ENCODE results near the gene TIAM2.
"Not testable (repeated sequence)": the region's sequence is repeated elsewhere in the genome, so short reads cannot be mapped to it uniquely, and the experiment has no call there.

Gene TIAM2

DNA sequence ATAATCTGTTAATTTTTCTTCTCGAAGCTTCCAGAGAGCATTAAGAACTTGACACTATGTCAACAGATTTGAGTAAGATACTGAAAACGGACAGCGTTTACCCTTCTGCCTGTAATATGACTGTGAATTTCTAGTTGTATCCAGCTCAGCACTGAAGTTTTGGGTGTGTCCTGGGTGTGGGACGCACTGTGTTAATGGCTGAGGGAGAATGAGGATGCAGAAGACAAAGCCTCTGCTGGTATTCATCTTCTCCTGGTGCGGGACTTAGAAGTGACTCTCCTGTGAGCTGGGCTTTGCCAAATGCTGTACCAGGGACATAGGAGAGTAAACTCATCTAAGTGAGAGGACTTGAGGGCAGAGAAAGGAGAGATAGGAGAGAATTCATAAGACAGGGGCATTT is 178.4 kb downstream of the TIAM2 start:
- DNase-seq = no peak

DNA sequence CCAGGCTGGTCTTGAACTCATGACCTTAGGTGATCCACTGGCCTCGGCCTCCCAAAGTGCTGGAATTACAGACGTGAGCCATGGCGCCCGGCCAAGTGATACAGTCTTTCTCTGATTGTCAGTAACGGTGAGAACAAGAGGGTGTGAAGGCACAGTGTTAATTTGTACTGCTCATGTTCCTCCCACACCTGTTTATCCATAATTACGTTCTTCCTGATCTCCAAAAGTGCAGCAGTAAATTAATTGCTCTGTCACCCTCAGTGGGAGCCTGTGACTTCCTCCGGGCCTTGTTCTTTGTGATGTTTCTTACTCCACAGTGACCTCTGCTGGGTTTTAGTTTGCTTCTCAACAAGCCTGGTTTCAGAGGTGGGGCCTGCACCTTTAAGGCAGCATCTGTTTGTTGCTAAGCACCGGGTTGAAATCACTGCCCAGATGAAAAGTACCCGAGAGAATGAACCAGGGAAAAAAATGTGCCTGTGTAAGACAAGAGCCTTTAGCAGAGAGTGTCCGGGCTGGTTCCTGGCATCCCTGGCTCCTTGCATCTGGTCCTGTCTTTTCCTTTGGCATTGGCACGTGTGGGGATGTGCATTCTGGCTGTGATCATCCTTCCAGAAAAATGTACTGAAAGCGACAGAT is 179.6 kb downstream of the TIAM2 start:
- peak; percentile 81 for DNase-seq

DNA sequence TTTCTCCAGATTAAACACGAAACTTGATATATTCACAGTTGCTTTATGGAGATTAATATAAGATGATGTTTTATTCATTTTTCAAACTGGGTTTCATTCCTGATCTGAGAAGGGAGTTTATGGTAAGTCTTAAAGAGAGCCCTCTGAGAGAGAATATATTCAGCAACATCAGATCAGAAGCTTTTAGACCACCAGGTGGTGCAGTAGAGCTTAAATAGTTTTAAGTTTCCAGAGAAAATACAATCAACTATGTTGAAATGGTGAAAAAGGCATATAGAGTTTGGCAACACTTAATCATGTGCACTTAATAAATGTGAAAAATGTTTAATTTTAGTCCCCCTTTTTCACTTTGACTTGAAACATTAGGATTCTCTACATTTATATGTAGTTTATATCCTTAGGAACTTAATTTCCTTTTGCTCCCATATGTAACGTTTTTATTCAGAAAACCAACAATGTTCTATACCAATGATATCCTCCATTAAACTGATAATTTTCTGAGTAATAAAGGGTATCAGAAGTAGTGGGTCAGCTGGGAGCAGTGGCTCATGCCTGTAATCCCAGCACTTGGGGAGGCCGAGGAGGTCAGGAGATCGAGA is 182.3 kb downstream of the TIAM2 start:
- DNase-seq = peak; percentile 19

DNA sequence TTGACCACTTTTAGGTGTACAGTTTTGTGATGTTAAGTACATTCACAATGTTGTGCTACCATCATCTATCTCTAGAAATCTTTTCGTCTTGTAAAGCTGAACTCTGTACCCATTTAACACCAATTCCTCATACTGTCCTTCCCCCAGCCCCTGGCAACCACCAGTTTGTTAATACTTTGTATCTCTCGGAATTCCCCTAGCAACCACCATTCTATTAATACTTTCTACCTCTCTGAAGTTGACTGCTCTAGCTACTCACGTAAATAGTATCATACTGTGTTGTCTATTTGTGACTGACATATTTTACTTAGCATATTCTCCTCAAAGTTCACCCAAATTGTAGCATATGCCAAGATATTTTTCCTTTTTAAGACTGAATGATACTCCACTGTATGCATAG is 186.4 kb downstream of the TIAM2 start:
- no peak for DNase-seq

DNA sequence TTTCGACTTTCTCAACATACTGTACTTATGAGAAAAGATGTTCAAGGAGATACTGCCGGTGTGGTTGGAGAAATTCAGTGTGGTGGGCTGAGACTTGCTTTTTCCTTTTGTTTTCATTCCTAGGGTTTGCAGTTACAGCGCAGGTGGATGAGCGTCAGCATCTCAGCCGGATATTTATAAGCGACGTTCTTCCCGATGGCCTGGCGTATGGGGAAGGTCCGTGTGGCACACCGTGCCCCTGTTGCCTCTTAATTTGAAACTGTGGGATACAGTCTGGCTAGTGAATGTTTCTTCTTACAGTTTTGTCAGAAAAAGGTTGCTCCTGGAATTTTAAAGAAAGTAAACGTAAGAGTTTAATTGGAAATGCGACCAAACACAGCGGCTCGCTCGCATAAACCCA is 187.0 kb downstream of the TIAM2 start:
- DNase-seq = no peak

DNA sequence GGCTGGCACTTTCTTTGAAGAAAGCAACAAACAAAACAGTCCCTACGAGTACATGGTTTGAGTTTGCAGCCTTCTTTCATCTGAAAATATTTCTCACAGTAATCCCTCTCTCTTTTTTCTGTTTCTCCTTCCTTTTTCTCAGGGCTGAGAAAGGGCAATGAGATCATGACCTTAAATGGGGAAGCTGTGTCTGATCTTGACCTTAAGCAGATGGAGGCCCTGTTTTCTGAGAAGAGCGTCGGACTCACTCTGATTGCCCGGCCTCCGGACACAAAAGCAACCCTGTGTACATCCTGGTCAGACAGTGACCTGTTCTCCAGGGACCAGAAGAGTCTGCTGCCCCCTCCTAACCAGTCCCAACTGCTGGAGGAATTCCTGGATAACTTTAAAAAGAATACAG is 188.0 kb downstream of the TIAM2 start:
- no peak for DNase-seq

DNA sequence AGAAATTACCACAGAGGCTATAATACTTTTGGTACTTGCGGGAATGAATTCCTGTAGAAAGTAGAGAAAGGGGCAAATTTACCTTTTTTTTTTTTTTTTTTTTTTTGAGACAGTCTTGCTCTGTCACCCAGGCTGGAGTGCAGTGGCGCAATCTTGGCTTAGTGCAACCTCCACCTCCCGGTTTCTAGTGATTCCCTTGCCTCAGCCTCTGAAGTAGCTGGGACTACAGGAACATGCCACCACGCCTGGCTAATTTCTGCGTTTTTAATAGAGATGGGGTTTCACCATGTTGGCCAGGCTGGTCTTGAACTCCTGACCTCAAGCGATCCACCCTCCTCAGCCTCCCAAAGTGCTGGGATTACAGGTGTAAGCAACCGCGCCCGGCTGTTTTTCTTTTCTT is 189.9 kb downstream of the TIAM2 start:
- DNase-seq = not testable (repeated sequence)

DNA sequence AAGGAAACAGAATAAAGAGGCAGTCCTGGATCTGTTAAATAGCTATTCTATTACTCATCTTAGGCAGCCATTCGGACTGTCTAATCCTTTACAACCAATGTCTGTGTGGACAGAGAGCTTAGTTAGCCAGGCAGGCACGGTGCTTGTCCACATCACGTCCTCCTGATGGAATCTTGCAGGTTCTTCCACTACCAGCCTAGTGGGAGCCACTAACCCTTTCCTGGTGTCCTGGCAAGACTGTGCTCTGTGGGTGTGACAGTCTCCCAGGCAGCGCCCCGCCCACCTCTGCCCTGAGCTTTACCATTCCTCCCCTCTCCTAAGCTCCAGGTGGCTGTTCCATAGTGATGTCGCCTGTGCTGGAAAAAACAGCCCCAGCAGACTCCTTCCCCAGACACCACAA is 190.4 kb downstream of the TIAM2 start:
- DNase-seq = no peak

DNA sequence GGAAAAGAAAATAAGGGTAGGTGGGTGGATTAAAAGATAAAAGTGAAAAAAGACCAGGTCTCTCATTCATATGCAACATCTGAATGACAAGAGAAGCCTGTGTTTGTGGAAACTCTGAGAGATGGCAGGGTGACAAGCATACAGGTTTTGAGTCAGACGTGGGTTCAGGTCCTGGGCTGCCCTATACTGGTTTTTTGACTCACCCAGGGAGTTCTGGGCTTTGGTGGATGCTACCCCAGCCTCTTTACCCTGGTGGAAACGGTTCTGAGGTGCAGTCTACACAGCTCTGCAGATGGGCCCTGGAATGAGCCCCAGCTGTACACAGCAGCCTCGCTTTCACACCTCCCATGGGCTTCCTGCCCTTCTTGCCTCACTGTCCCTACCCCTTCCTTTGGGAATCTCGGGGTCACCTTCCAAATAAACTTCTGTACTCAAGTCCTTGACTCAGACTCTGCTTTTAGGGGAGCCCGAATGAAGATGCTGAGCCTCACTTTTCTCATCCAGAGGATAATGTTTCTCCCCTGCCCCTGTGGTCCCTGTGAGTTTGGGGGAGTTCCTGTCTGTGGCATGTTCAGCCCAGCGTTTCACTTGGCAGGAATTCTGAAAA is 191.0 kb downstream of the TIAM2 start:
- DNase-seq = no peak

DNA sequence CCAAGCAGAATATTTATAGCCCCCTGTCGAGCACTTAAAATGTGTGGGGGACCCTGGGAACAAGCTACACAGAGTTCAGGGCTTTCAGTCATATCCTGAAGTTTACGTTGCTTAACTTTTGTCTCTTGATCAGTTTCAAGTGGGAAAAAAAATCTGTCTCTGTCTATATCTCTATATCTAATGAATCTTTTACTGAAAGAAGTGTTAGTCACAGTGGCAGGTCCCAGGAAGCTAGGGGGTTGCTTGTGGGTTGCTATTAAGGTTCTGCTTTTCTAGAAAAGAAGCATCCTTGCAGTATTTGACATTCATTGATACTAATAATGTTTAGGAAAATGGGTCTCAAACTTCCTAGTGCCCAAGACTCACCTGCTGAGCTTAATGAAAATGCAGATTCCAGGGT is 192.0 kb downstream of the TIAM2 start:
- DNase-seq = no peak

DNA sequence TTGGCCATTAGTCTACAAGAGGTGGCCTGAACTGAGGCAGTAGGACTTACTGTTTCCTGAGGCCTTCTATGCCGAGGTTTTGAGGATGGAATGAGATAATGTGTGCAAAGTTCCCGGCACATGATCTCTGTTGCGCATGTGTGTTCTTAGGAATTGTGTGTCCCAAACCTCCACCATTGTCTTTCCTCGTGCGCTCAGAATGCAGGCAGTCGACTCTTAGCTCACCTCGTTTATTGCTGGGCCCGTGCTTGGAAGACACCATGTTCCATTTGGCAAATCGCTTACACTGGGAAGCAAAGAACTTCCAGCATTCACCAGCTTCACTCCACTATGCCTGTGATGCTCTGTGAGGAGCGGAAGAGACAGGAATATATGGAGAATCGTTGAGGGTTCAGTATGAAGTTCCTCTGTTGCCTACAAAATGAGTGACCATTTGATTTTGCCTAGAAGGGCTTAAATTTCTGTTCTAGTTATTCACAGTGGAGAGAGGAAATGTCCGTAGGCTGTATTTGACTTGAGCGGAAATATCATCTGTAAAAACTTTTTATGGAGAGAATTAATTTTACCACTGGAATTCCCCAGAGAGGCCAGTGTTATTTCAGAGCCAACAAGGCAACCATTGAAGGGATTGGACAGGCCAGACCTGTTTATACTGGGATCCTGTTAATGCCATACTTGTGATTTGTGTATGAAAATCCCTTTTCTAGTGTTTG is 193.0 kb downstream of the TIAM2 start:
- no peak for DNase-seq

DNA sequence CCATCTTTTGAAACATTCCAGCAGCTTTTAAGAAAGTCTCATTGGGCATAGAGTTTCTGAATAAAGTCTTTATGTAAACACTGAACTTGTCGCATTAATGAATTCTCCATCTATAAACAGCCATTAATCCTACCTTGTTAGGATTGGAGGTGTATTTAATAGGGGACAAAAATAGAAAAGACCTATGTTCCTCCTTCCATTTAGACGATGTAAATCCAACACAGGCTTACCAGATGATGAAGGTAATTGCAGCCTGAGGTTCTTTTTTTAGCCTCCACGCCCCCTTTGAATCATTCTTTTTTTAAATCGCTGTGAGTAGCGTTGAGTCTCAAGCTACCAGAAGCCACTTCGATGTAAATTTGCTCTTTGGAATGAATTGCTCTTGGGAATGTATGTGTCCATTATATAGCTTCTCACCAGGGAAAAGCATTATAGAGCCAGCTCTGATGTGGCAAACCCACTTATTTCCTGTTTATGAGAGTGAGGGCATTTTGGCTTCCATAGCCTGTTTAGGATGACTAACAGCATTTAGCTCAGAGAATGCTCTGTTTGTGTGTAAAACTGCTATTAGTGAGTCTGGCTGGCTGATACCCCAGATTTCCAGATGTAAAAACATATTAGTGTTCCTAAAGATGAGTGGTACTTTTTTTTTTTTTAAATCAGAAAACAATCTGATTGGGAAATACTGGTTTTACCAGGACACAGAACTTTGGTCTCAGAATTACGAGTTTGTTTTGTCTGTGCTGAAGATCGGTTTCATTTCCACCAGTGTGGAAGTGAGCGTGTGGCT is 193.8 kb downstream of the TIAM2 start:
- DNase-seq = no peak

DNA sequence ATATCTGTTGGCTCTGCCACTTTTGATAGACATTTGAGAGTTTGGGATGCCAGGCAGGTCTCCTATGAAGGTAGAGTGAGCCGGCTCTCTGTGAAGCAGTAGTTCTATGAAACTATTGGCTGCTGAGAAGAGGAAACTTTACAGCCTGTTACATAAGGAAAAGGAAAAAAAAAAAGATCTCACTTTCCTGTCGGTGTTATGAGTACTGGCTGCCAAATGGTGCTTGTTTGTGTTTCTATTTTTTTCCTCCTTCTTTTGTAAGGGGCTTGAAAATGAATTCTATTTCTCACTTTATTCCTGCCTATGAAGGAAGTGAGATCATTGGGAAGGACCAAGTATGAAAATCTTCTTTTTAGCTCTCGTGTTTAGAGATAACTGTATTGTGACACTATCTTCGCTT is 195.6 kb downstream of the TIAM2 start:
- DNase-seq = no peak

DNA sequence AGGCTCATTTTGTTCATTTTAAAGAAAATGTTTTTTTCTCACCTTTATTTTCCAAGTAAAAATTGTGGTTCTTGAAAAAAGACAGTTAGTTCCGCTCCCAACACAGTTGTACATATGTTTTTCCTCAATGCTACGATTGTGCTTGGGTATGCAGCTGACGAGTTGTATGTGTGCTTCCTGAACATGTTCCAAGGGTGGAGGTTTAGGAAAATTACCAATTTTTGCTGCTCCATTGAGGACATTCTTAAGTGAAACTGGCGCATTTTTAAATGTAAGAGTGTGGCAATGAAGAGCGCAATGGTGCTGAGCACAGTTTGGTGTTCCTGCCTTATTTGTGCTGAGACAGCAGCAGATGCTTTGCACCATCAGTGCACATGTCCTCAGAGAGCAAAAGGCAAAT is 198.4 kb downstream of the TIAM2 start:
- no peak for DNase-seq

DNA sequence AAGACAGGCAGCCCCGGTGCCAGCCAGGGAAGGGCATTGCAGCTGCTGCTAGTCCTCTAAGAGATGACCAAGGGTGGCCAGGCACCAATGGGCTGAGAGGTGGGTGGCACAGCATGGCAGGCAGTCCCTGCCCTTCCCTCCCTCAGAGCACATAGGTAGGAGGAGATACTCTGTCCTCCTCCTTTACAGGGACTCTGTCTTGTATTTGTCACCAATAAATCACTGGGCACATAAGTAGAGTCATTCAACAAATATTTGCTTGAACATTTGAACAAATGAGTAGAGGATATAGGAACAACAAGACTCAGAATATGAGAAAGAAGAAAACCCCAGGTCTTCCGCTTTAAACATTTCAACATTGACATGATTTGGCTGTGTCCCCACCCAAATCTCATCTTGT is 199.3 kb downstream of the TIAM2 start:
- no peak for DNase-seq

DNA sequence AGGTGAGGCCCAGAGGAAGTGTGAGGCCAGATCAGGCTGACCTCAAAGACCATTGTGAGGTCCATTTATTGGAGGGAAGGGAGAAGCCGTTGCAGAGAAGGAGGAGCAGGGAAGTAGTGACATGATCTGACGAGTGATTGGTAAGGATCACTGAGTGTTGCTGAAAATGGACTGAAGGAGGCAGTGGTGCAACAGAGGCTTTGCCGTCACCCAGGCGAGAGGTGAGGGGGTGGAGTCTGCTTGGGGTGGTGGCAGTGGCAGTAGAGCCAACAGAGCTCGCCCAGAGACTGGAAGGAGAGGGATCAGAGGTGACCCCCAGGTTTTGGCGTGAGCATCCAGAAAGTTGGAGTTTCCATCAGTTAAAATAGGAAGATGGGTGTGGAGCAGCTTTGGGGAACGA is 200.8 kb downstream of the TIAM2 start:
- DNase-seq = no peak

DNA sequence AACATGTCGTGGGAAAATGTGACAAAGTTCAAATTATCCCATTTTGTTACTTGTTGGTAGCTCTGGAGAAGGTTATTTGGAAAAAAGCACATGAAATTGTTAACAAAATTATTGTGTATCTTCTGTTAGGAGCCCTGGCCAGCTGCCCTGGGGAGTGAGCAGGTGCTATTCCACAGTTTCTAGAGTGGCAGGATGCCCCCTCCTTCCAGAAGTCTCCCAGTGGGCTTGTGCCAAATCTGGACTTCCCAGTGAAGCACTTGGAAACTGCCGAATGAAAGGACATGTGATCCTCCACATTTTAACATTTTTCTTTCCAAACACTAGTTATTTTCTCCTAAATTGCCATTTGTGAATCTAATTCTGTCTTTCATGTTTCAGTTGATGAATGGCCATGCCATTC is 201.8 kb downstream of the TIAM2 start:
- no peak for DNase-seq

DNA sequence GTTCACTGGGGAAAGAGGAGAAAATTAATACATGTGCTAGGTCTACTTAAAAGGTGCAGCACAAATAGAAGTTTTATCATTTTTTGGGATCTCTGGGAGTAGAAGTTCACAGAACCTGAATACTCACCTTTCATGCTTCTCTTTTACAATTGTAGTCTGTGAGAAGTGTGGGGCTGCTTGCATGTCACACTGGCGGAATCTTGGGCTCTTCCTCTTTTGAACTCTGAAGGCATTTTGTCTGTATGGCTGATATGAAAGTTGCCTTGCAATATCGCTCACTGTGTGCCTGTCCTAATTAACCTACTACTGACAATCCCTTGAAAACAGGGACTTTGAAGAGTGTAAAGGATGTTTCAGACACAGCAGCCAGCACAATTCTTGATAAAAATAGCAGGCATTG is 202.8 kb downstream of the TIAM2 start:
- DNase-seq = no peak

DNA sequence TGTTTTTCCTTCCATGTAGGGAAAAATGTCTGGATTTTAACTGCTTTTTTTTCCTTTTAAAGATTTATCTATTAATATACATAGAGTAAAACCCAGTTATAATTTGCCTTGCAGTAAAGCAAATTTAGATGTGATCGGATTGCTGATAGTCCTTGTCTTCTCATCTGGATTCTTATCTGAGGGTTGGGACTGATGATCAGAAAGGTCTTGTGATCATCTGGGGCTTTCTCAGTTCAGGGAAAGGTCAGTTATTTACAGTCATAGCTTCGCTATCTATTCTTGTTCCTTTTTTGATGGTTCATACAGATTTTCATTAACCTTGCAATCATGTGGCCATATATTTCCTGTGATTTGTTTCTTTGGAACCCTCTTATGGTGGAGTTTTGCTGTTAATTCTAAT is 204.9 kb downstream of the TIAM2 start:
- no peak for DNase-seq

DNA sequence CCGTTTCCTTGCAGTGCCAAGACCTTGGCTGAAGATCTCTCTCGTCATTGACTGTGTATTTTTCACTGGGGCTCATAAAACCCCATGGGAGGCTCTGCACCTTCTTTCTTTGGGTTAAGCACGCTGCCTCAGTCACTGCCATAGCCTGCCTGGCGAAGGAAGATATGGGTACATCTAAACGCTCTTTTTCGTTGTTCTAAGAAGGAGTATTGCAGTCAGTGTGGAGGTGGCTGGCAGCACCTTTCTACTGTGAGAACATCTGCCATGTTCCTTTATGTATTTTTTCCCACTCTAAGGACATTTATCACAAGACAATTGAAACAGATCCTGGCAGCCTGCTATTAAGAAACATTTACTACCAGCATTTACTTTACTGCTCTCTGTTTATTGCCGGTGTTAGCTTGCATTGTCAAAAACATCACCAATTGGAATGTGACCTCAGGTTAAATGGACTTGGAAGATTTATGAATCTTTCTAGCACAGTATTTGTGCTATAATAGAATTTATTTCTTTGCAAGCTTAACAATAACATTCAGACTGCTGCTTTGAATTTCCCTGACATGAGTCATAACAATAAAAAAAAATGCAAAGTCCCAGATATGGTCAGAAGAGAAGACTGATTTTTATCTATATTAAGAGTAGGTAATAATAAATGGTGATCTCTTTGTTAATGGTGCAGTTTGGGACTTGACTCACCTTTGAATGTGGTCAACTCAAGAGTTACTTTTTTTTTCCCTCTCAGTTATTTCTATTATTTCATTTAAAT is 206.5 kb downstream of the TIAM2 start:
- no peak for DNase-seq

DNA sequence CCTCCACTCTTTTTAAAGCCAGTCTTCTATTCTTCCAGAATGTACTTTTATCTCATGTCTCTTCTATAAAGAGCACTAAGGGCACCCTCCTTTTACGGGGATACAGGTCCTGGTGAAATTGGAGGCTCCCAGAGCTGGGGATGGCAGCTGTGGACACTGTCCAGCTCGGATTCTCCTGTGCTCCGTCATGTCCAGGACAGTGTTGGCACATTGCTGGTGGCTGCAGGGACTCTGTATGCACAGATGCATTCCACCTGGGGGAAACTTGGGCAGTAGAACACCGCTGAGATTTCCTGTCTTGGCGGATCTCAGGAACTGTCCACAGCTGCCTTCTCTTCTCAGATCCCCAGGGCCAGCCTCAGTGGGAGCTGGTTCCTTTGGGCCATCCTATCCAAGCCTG is 212.1 kb downstream of the TIAM2 start:
- DNase-seq = no peak

DNA sequence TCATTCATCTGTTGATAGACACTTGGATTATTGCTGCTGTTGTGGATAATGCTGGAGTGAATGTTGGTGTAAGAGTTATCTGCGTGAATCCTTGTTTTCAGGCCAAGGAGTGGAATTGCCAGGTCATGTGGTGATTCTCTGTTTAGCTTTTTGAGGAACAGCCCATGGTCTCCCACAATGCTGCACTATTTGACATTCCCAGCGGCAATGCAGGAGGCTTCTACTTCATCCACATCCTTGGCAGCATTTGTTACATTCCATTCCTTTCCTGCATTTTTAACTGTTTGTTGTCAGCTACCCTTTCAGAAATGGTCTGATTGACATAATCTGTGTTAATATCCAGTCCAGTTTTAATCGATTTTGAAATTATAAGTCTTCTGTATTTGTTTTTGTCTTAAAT is 217.0 kb downstream of the TIAM2 start:
- no peak for DNase-seq
